Neutrophil (primary cell): Measurements from ENCODE around the gene COL6A1.

Source experiments
- H3K27ac ChIP-seq: fragments of 200-600 bp; sonication (generic); 2 replicates; pipeline ENCODE4 v1.5.1; 2016; ENCODE audit warnings: mild to moderate bottlenecking, moderate library complexity
- H3K27me3 ChIP-seq: fragments of 200-600 bp; sonication (generic); 2 replicates; pipeline ENCODE4 v1.6.0; 2016; ENCODE audit warnings: mild to moderate bottlenecking
- H3K36me3 ChIP-seq: fragments of 200-600 bp; sonication (generic); 2 replicates; pipeline ENCODE4 v1.5.1; 2017
- H3K4me1 ChIP-seq, 2 experiments: fragments of 200-600 bp in 1 of 2; sonication (generic) in 1 of 2; 1 replicate in 1 of 2; 2 replicates in 1 of 2; pipeline versions ENCODE4 v1.5.1 to v1.6.1; 2013 to 2016; ENCODE audit warnings: low read depth in 1 of 2, low read length in 1 of 2, mild to moderate bottlenecking in 1 of 2, moderate library complexity in 1 of 2; ENCODE audit not compliant: control insufficient read depth in 1 of 2, insufficient read depth in 1 of 2
- H3K4me3 ChIP-seq, 2 experiments: fragments of 200-600 bp in 1 of 2; sonication (generic) in 1 of 2; 1 replicate in 1 of 2; 2 replicates in 1 of 2; pipeline ENCODE4 v1.5.1; 2013 to 2016; ENCODE audit warnings: low read depth in 1 of 2, low read length in 1 of 2, mild to moderate bottlenecking in 1 of 2, moderate library complexity in 1 of 2
- H3K9me3 ChIP-seq: fragments of 200-600 bp; sonication (generic); 2 replicates; pipeline ENCODE4 v1.5.1; 2016
- TF ChIP-seq, protein P1 (sequence below): fragments of 200-600 bp; sonication (generic); IDR thresholded peaks from 2 replicates; pipeline ENCODE4 v1.5.1; 2016; ENCODE audit warnings: antibody characterized with exemption

The COL6A1 gene

GRCh38 chr21:45991606-45992300, 10.2 kb downstream of the COL6A1 start:
- TF ChIP-seq, protein P1, sequence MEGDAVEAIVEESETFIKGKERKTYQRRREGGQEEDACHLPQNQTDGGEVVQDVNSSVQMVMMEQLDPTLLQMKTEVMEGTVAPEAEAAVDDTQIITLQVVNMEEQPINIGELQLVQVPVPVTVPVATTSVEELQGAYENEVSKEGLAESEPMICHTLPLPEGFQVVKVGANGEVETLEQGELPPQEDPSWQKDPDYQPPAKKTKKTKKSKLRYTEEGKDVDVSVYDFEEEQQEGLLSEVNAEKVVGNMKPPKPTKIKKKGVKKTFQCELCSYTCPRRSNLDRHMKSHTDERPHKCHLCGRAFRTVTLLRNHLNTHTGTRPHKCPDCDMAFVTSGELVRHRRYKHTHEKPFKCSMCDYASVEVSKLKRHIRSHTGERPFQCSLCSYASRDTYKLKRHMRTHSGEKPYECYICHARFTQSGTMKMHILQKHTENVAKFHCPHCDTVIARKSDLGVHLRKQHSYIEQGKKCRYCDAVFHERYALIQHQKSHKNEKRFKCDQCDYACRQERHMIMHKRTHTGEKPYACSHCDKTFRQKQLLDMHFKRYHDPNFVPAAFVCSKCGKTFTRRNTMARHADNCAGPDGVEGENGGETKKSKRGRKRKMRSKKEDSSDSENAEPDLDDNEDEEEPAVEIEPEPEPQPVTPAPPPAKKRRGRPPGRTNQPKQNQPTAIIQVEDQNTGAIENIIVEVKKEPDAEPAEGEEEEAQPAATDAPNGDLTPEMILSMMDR, result no peak
- Histone ChIP-seq H3K4me3 (no peak overlapping the region), H3K4me1 (no peaks in the 10 kb centered on the region), H3K9me3 (no peaks in the 10 kb centered on the region), H3K27ac (no peak overlapping the region), H3K27me3 (no peaks in the 10 kb centered on the region), H3K36me3 (no peaks in the 10 kb centered on the region)

- no peaks in the 10 kb centered on the region for H3K36me3 ChIP-seq
- no peak overlapping the region for H3K4me3 ChIP-seq
- H3K4me1 ChIP-seq, result no peaks in the 10 kb centered on the region
- no peaks in the 10 kb centered on the region for H3K9me3 ChIP-seq
- no peak overlapping the region for H3K27ac ChIP-seq
- no peaks in the 10 kb centered on the region for H3K27me3 ChIP-seq
- TF ChIP-seq, protein P1, result no peak
Observed at GRCh38 chr21:45992301-45993209, 11.0 kb downstream of the COL6A1 start.

- TF ChIP-seq, protein P1, result no peak
- no peaks in the 10 kb centered on the region for H3K36me3 ChIP-seq
- no peaks in the 10 kb centered on the region for H3K27me3 ChIP-seq
- H3K4me1 ChIP-seq, result no peaks in the 10 kb centered on the region
- H3K9me3 ChIP-seq, result no peaks in the 10 kb centered on the region
- H3K27ac ChIP-seq, result no peak overlapping the region
- no peak overlapping the region for H3K4me3 ChIP-seq
Observed at GRCh38 chr21:45993210-45994085, 11.9 kb downstream of the COL6A1 start.

DNA sequence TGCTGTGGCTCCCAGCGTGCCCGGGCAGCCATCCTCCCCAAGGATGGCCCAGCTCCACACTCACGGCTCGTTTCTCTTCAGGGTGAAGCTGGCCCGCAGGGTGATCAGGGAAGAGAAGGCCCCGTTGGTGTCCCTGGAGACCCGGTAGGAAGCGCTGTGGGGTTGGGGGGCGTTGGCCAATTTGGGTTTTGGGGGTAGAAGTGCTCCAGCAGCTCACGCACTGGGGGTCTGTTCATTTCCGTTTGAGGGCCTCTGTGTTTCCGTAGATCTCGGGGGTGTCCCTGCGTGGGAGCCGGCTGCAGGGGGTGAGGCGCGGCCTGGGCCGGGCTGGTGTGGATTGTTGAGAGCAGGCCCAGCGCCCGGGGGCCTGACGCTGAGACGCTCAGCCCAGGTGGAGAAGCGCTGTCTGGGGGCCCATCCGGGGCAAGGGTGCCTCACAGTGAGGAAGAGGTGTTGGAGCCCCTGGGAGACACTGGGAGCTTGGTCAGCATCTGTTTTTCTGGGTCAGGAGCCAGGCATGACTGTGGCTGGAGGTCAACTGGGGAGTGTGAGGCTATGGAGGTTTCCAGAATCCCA, 12.6 kb downstream of the COL6A1 start:
- Histone ChIP-seq H3K4me1 (no peaks in the 10 kb centered on the region), H3K4me3 (no peak overlapping the region), H3K36me3 (no peaks in the 10 kb centered on the region), H3K9me3 (no peaks in the 10 kb centered on the region), H3K27me3 (no peaks in the 10 kb centered on the region), H3K27ac (no peak overlapping the region)
- TF ChIP-seq, protein P1, result no peak
